Esophagus (tissue), 2 donors: ENCODE results near the gene FAS. TPM values are rescaled to one million over a fixed set of nuclear protein-coding genes. Genes with fewer than 3 reads are reported as not detected.

Experiments used
- H3K27ac ChIP-seq, 2 donors: one replicate each; pipeline ENCODE4 v1.5.1; 2013; ENCODE audit warnings: low read depth in 2 of 2, mild to moderate bottlenecking in 2 of 2, inconsistent platforms in 1 of 2, low read length in 1 of 2, moderate library complexity in 1 of 2
- H3K27me3 ChIP-seq, 2 donors: one replicate each; pipeline ENCODE4 v1.6.1; 2013; ENCODE audit warnings: low read length in 2 of 2, control low read depth in 1 of 2, mild to moderate bottlenecking in 1 of 2; ENCODE audit not compliant: insufficient read depth in 2 of 2, control insufficient read depth in 1 of 2
- H3K36me3 ChIP-seq, 2 donors: one replicate each; pipeline ENCODE4 v1.6.1; 2013; ENCODE audit warnings: low read length in 1 of 2; ENCODE audit not compliant: control insufficient read depth in 2 of 2, insufficient read depth in 2 of 2
- H3K4me1 ChIP-seq, 2 donors: one replicate each; pipeline ENCODE4 v1.6.1; 2013; ENCODE audit warnings: low read length in 1 of 2; ENCODE audit not compliant: control insufficient read depth in 2 of 2, insufficient read depth in 2 of 2
- H3K4me3 ChIP-seq, 2 donors: one replicate each; pipeline ENCODE4 v1.5.1; 2013; ENCODE audit warnings: low read length in 2 of 2, mild to moderate bottlenecking in 2 of 2, low read depth in 1 of 2, moderate library complexity in 1 of 2
- H3K9me3 ChIP-seq, 2 donors: one replicate each; pipeline ENCODE4 v1.6.1; 2013; ENCODE audit warnings: mild to moderate bottlenecking in 2 of 2, low read depth in 1 of 2, low read length in 1 of 2, moderate library complexity in 1 of 2; ENCODE audit not compliant: control insufficient read depth in 2 of 2, insufficient read depth in 1 of 2
- WGBS, 2 donors: extraction: QIAGEN DNeasy Blood & Tissue Kit; methylation state at CpG; one replicate each; pipeline ENCODE4 v1.1.7; 2013; 5-methylcytosine and 5-hydroxymethylcytosine counted together
- polyA plus RNA-seq, 2 donors: library from polyadenylated mRNA; stranded (reverse); fragments of 200-250 nt; gene quantifications; one replicate each; pipeline ENCODE4 v1.2.3, GENCODE V29; 2013
- donor health status: healthy with polysubstance abuse.
- donor health status: Bipolar disorder and iron deficiency.

Gene FAS
- polyA plus RNA-seq, 2 donors: 8.8 to 10.2 TPM

DNA sequence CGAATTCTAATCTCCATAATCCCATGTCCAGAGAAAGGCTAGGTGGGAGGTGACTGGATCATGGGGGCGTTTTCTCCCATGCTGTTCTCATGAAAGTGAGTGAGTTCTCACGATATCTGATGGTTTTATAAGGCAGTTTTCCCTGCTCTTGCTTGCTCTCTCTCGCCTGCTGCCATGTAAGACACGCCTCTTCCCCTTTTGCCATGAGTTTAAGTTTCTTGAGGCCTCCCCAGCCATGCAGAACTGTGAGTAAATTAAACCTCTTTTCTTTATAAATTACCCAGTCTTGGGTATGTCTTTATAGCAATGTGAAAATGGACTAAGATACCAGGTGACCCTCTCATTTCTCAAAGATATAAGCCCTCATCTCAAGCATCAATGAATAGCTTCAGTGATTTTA lies 36.9 kb upstream of the FAS start:
- WGBS, 2 donors: 81 to 91% methylated on average over 5 of the region's 5 CpGs
- no peak overlapping the region for H3K4me3 ChIP-seq
- H3K4me1 ChIP-seq: peaks cover 0 to 2% of the 10 kb centered on the region in 2 donors
- H3K36me3 ChIP-seq: no peaks in the 10 kb centered on the region
- no peaks in the 10 kb centered on the region for H3K9me3 ChIP-seq
- H3K27me3 ChIP-seq: no peaks in the 10 kb centered on the region
- peak overlapping the region; percentile 38 to 40 for H3K27ac ChIP-seq

DNA sequence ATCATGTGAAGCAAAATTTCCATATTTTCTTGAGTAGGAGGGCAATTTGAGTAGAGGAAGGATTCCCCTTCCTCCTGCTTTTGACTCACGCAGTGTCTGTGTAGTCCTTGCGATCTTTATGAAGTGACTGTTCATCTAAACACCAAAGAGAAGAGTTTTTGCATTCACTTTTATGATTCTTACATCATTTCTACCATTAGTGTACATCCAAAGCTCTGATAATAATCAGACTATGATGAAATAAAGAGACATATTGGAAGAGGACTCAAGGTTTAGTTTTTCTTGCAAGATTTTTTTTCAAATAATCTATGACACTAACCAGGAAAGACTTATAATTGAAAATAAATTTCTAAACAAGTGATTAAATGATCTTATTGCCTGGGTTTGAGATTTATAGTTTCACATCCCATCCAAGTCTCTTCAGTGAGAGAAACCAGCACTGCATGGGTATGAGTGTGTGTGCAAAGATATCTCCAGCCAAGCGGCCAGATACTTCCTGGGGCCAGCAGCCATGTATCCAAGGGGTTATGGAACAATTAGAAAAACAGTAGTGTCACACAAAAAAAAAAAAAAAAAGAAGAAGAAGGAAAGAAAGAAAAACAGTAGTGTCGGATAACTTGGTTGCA lies 36.0 kb upstream of the FAS start:
- WGBS, 2 donors: 87 to 89% methylated on average over 4 of the region's 4 CpGs
- no peak overlapping the region for H3K27ac ChIP-seq
- H3K4me1 ChIP-seq: peaks cover 0 to 2% of the 10 kb centered on the region in 2 donors
- no peak overlapping the region for H3K4me3 ChIP-seq
- no peaks in the 10 kb centered on the region for H3K27me3 ChIP-seq
- no peaks in the 10 kb centered on the region for H3K9me3 ChIP-seq
- no peaks in the 10 kb centered on the region for H3K36me3 ChIP-seq

- 79 to 89% methylated on average over 1 of the region's 1 CpG for WGBS, 2 donors
- H3K27me3 ChIP-seq: no peaks in the 10 kb centered on the region
- H3K27ac ChIP-seq: no peak overlapping the region
- no peak overlapping the region for H3K4me3 ChIP-seq
- no peaks in the 10 kb centered on the region for H3K4me1 ChIP-seq
- no peaks in the 10 kb centered on the region for H3K36me3 ChIP-seq
- no peaks in the 10 kb centered on the region for H3K9me3 ChIP-seq
Measured at GRCh38 chr10:88957381-88957780, 33.2 kb upstream of the FAS start.

- Histone ChIP-seq H3K9me3 (no peaks in the 10 kb centered on the region), H3K27ac (no peak overlapping the region), H3K36me3 (no peaks in the 10 kb centered on the region), H3K27me3 (no peaks in the 10 kb centered on the region), H3K4me1 (no peaks in the 10 kb centered on the region), H3K4me3 (no peak overlapping the region)
- 97% methylated on average over 6 of the region's 6 CpGs for WGBS, 2 donors
Measured at GRCh38 chr10:88958721-88959120, 31.9 kb upstream of the FAS start.

- Histone ChIP-seq H3K9me3 (no peaks in the 10 kb centered on the region), H3K4me1 (no peaks in the 10 kb centered on the region), H3K36me3 (no peaks in the 10 kb centered on the region), H3K4me3 (no peak overlapping the region), H3K27ac (peak overlapping the region in 1 of 2 donors; percentile 4), H3K27me3 (no peaks in the 10 kb centered on the region)
- WGBS, 2 donors: 92 to 97% methylated on average over 1 of the region's 1 CpG
Measured at GRCh38 chr10:88960802-88961201, 29.8 kb upstream of the FAS start.

DNA sequence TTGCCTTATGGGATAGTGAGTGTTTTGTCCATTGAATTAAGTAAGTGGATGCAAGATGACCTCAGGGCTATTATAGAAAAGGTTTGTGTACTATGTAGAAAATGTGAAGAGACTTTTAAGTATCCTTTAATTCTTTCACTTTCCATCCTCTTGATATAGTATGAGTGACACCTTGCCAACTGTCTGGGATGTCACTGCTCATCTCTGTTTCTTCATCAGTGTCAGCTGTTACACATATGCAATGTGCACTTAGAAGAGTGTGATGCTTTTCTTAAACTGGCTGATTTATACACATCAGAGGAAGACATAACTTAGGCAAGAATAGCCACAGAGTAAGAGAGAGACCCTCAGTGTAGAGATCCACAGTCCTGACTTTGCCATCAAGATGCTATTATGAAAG lies 29.3 kb upstream of the FAS start:
- Histone ChIP-seq H3K4me1 (no peaks in the 10 kb centered on the region), H3K27me3 (no peaks in the 10 kb centered on the region), H3K36me3 (no peaks in the 10 kb centered on the region)

DNA sequence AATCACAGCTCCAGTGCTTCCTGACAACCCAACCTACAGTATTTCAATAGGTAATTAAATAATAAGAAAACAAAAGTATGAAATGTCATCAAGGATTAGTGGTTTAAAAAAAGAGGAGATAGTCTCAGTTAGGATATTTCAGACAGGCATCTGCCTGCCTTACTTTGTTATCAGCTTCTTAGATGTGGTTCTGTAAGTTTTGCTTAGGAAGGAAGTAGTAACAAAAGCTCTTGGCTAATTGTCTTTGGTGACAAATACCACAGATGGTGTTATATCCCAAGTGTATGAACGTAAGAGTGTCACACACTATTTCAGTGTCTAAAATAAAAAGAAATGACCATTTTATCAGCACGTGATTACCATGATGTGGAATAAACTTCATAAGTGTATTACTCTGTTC lies 28.3 kb upstream of the FAS start:
- H3K4me3 ChIP-seq: no peak overlapping the region
- no peaks in the 10 kb centered on the region for H3K4me1 ChIP-seq
- no peaks in the 10 kb centered on the region for H3K36me3 ChIP-seq
- no peak overlapping the region for H3K27ac ChIP-seq
- H3K27me3 ChIP-seq: no peaks in the 10 kb centered on the region
- H3K9me3 ChIP-seq: no peaks in the 10 kb centered on the region
- 69 to 71% methylated on average over 2 of the region's 2 CpGs for WGBS, 2 donors

More for the DNA sequence above, 29.3 kb upstream of the FAS start:
- no peaks in the 10 kb centered on the region for H3K9me3 ChIP-seq
- no peak overlapping the region for H3K4me3 ChIP-seq
- no peak overlapping the region for H3K27ac ChIP-seq

DNA sequence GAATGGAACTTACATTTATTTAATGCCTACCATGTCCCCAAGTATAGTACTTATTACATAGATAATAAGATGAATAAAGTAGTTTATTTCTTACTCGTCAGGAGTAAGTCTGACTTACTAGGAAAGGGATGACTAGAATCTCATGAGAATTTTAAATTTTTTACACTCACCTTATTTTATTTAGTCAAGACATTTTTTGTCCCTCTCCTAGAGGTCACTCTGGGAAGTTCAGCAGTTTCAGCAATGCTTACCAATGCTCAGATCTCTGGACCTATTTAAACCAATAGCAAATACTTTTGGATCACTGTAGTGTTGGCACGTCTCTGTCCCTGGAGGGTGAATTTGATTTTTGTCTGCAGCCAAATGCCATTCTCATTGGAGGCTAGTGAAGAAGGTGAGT lies 27.3 kb upstream of the FAS start:
- Histone ChIP-seq H3K4me3 (no peak overlapping the region), H3K9me3 (no peaks in the 10 kb centered on the region), H3K4me1 (no peaks in the 10 kb centered on the region), H3K27ac (no peak overlapping the region), H3K27me3 (no peaks in the 10 kb centered on the region), H3K36me3 (no peaks in the 10 kb centered on the region)
- 74 to 84% methylated on average over 2 of the region's 2 CpGs for WGBS, 2 donors

- Histone ChIP-seq H3K4me3 (no peak overlapping the region), H3K4me1 (no peaks in the 10 kb centered on the region), H3K27ac (no peak overlapping the region), H3K27me3 (no peaks in the 10 kb centered on the region), H3K36me3 (no peaks in the 10 kb centered on the region), H3K9me3 (no peaks in the 10 kb centered on the region)
- WGBS, 2 donors: 75 to 88% methylated on average over 1 of the region's 1 CpG
Measured at GRCh38 chr10:88964360-88964759, 26.2 kb upstream of the FAS start.

- Histone ChIP-seq H3K27ac (no peak overlapping the region), H3K4me3 (no peak overlapping the region), H3K36me3 (no peaks in the 10 kb centered on the region), H3K9me3 (no peaks in the 10 kb centered on the region), H3K27me3 (no peaks in the 10 kb centered on the region), H3K4me1 (no peaks in the 10 kb centered on the region)
- 48 to 59% methylated on average over 3 of the region's 3 CpGs for whole genome bisulfite sequencing, 2 donors
Measured at GRCh38 chr10:88964869-88965415, 25.7 kb upstream of the FAS start.
